Neural progenitor cell (in vitro differentiated cells): Measurements from ENCODE around the gene NCAM1. TPM values are rescaled to one million over a fixed set of nuclear protein-coding genes. Genes with fewer than 3 reads are reported as not detected.

Experiments used
- DNase-seq: peaks from one replicate; pipeline ENCODE4 v3.0.0-alpha.2; 2016; ENCODE audit warnings: low spot score
- H2AFZ ChIP-seq: fragments of 200-600 bp; sonication (generic); replicated peaks from 2 replicates; pipeline ENCODE4 v1.6.1; 2016; ENCODE audit warnings: antibody characterized with exemption
- H3F3A ChIP-seq: fragments of 200-600 bp; sonication (generic); 2 replicates; pipeline ENCODE4 v1.6.1; 2016; ENCODE audit warnings: antibody characterized with exemption, low read depth
- H3K27ac ChIP-seq: fragments of 200-600 bp; sonication (generic); 2 replicates; pipeline ENCODE4 v1.5.1; 2016; ENCODE audit warnings: mild to moderate bottlenecking
- H3K27me3 ChIP-seq: fragments of 200-600 bp; sonication (generic); 2 replicates; pipeline ENCODE4 v1.6.1; 2016; ENCODE audit warnings: mild to moderate bottlenecking, moderate library complexity
- H3K36me3 ChIP-seq: fragments of 200-600 bp; sonication (generic); 2 replicates; pipeline ENCODE4 v1.5.1; 2016
- H3K4me1 ChIP-seq: fragments of 200-600 bp; sonication (generic); 2 replicates; pipeline ENCODE4 v1.6.1; 2016; ENCODE audit warnings: mixed run types
- H3K4me2 ChIP-seq: fragments of 200-600 bp; sonication (generic); 2 replicates; pipeline ENCODE4 v1.6.1; 2016
- H3K4me3 ChIP-seq: fragments of 200-600 bp; sonication (generic); 2 replicates; pipeline ENCODE4 v1.5.1; 2016
- H3K79me2 ChIP-seq: fragments of 200-600 bp; sonication (generic); 2 replicates; pipeline ENCODE4 v1.6.1; 2016; ENCODE audit warnings: low read depth
- H3K9ac ChIP-seq: fragments of 200-600 bp; sonication (generic); 2 replicates; pipeline ENCODE4 v1.6.1; 2016
- H3K9me3 ChIP-seq: fragments of 200-600 bp; sonication (generic); 2 replicates; pipeline ENCODE4 v1.5.1; 2016; ENCODE audit warnings: low read depth
- H4K20me1 ChIP-seq: fragments of 200-600 bp; sonication (generic); 2 replicates; pipeline ENCODE4 v1.6.1; 2016; ENCODE audit warnings: low read depth
- H3K27ac Mint-ChIP-seq: 3 replicates; pipeline ENCODE4 v1.8.0; 2021; ENCODE audit warnings: mixed read lengths
- H3K27me3 Mint-ChIP-seq: 2 replicates; pipeline ENCODE4 v1.8.0; 2022; ENCODE audit warnings: low read depth, mild to moderate bottlenecking, inconsistent platforms, moderate library complexity, mixed read lengths; ENCODE audit not compliant: insufficient read depth
- H3K36me3 Mint-ChIP-seq: 3 replicates; pipeline ENCODE4 v1.8.0; 2021; ENCODE audit warnings: mixed read lengths
- H3K4me1 Mint-ChIP-seq: 3 replicates; pipeline ENCODE4 v1.8.0; 2021; ENCODE audit warnings: mixed read lengths
- H3K4me3 Mint-ChIP-seq: 3 replicates; pipeline ENCODE4 v1.8.0; 2021; ENCODE audit warnings: mild to moderate bottlenecking, moderate library complexity, mixed read lengths
- H3K9me3 Mint-ChIP-seq: 3 replicates; pipeline ENCODE4 v1.8.0; 2020; ENCODE audit warnings: mixed read lengths
- CTCF ChIP-seq: fragments of 200-600 bp; sonication (generic); IDR thresholded peaks from 2 replicates; pipeline ENCODE4 v1.5.1; 2017; ENCODE audit warnings: antibody characterized with exemption, mild to moderate bottlenecking
- EZH2 ChIP-seq: fragments of 200-600 bp; sonication (generic); IDR thresholded peaks from 2 replicates; pipeline ENCODE4 v1.6.1; 2017; ENCODE audit warnings: antibody characterized with exemption, mild to moderate bottlenecking, moderate library complexity
- EZH2phosphoT487 ChIP-seq: fragments of 200-600 bp; sonication (generic); IDR thresholded peaks from 2 replicates; pipeline ENCODE4 v1.6.1; 2017; ENCODE audit warnings: antibody characterized with exemption
- total RNA-seq: library from RNA; depleted of rRNA; stranded (reverse); fragments of >200 nt; gene quantifications from 2 replicates; pipeline ENCODE4 v1.2.3, GENCODE V29; 2015; ENCODE audit warnings: low replicate concordance

NCAM1 gene
- total RNA-seq, 1 donor from 2014 or later = 17.5 TPM

GRCh38 chr11:113282898-113283437, 321.7 kb downstream of the NCAM1 start:
- Mint-ChIP-seq H3K4me1 (peaks cover 6% of the 10 kb centered on the region), H3K27ac (no peak overlapping the region), H3K9me3 (no peaks in the 10 kb centered on the region), H3K36me3 (no peaks in the 10 kb centered on the region), H3K4me3 (no peak overlapping the region), H3K27me3 (peaks cover 5% of the 10 kb centered on the region)
- no peak for DNase-seq
- Histone ChIP-seq H3K4me3 (no peak overlapping the region), H3K79me2 (no peaks in the 10 kb centered on the region), H3K4me1 (no peaks in the 10 kb centered on the region), H2AFZ (no peak overlapping the region), H4K20me1 (no peaks in the 10 kb centered on the region), H3K9me3 (no peaks in the 10 kb centered on the region), H3K9ac (no peak overlapping the region), H3K27me3 (no peaks in the 10 kb centered on the region), H3K27ac (no peak overlapping the region), H3K36me3 (no peaks in the 10 kb centered on the region), H3K4me2 (no peak overlapping the region), H3F3A (no peaks in the 10 kb centered on the region)
- no peak for TF ChIP-seq CTCF
- TF ChIP-seq EZH2 = no peak
- no peak for TF ChIP-seq EZH2phosphoT487

- H2AFZ ChIP-seq = no peak overlapping the region
- no peak for DNase-seq
- no peaks in the 10 kb centered on the region for H3K9me3 ChIP-seq
- no peaks in the 10 kb centered on the region for H4K20me1 ChIP-seq
- H3K4me2 ChIP-seq = no peak overlapping the region
- H3K9me3 Mint-ChIP-seq = no peaks in the 10 kb centered on the region
- peaks cover 5% of the 10 kb centered on the region for H3K27me3 Mint-ChIP-seq
- H3K27ac Mint-ChIP-seq = no peak overlapping the region
- H3K4me1 Mint-ChIP-seq = peaks cover 8% of the 10 kb centered on the region
- no peaks in the 10 kb centered on the region for H3K79me2 ChIP-seq
- no peaks in the 10 kb centered on the region for H3K4me1 ChIP-seq
- H3K4me3 ChIP-seq = no peak overlapping the region
- no peak overlapping the region for H3K4me3 Mint-ChIP-seq
- no peaks in the 10 kb centered on the region for H3K27me3 ChIP-seq
- no peaks in the 10 kb centered on the region for H3K36me3 ChIP-seq
- no peaks in the 10 kb centered on the region for H3F3A ChIP-seq
- H3K9ac ChIP-seq = no peak overlapping the region
- H3K27ac ChIP-seq = no peak overlapping the region
- TF ChIP-seq EZH2 (no peak), CTCF (no peak), EZH2phosphoT487 (no peak)
- no peaks in the 10 kb centered on the region for H3K36me3 Mint-ChIP-seq
These were observed 322.7 kb downstream of the NCAM1 start for GRCh38 chr11:113283881-113284280.

GRCh38 chr11:113286009-113286408, 324.8 kb downstream of the NCAM1 start:
- H3K36me3 ChIP-seq = no peaks in the 10 kb centered on the region
- Mint-ChIP-seq H3K27ac (no peak overlapping the region), H3K27me3 (peaks cover 5% of the 10 kb centered on the region), H3K36me3 (no peaks in the 10 kb centered on the region), H3K9me3 (no peaks in the 10 kb centered on the region), H3K4me1 (peaks cover 8% of the 10 kb centered on the region), H3K4me3 (no peak overlapping the region)
- H3K27me3 ChIP-seq = no peaks in the 10 kb centered on the region
- H3K4me2 ChIP-seq = no peak overlapping the region
- no peaks in the 10 kb centered on the region for H3K4me1 ChIP-seq
- no peak overlapping the region for H3K4me3 ChIP-seq
- no peak overlapping the region for H3K27ac ChIP-seq
- no peaks in the 10 kb centered on the region for H3K79me2 ChIP-seq
- no peaks in the 10 kb centered on the region for H3F3A ChIP-seq
- no peak overlapping the region for H2AFZ ChIP-seq
- TF ChIP-seq EZH2 (no peak), EZH2phosphoT487 (no peak), CTCF (no peak)
- DNase-seq = no peak
- no peaks in the 10 kb centered on the region for H3K9me3 ChIP-seq
- no peaks in the 10 kb centered on the region for H4K20me1 ChIP-seq
- no peak overlapping the region for H3K9ac ChIP-seq
